ENCODE results near the gene USP31.
A peak's percentile ranks its signal among the peaks of the same experiment; 100 is the strongest.

Gene USP31

GRCh38 chr16:23015580-23015979 is 133.7 kb downstream of the USP31 start:
- ATAC-seq: no peak
- DNase-seq: no peak

GRCh38 chr16:23014592-23014991 is 134.7 kb downstream of the USP31 start:
- ATAC-seq: no peak

More at GRCh38 chr16:23014592-23014991, 134.7 kb downstream of the USP31 start:
- DNase-seq: peak; percentile 3
